HEK293T (cell line): Measurements from ENCODE around the gene ZNF560.

Experiments used
- ARNT ChIP-seq: fragments of 450-650 bp; IDR thresholded peaks from 2 replicates; pipeline ENCODE4 v1.6.1; 2017; ENCODE audit warnings: mild to moderate bottlenecking
- BHLHE40 ChIP-seq: fragments of 450-650 bp; IDR thresholded peaks from 2 replicates; pipeline ENCODE4 v1.6.1; 2016; ENCODE audit warnings: mild to moderate bottlenecking, moderate library complexity, borderline replicate concordance
- ELF4 ChIP-seq: fragments of 450-650 bp; IDR thresholded peaks from 2 replicates; pipeline ENCODE4 v1.6.1; 2017; ENCODE audit warnings: antibody characterized with exemption
- FOXK2 ChIP-seq: fragments of 450-650 bp; IDR thresholded peaks from 2 replicates; pipeline ENCODE4 v1.6.1; 2016; ENCODE audit warnings: mild to moderate bottlenecking
- FOXM1 ChIP-seq: fragments of 450-650 bp; IDR thresholded peaks from 2 replicates; pipeline ENCODE4 v1.6.1; 2017; ENCODE audit warnings: mild to moderate bottlenecking, borderline replicate concordance
- LEF1 ChIP-seq: fragments of 450-650 bp; IDR thresholded peaks from 2 replicates; pipeline ENCODE4 v1.6.1; 2017; ENCODE audit warnings: mild to moderate bottlenecking, borderline replicate concordance
- NFRKB ChIP-seq: fragments of 450-650 bp; IDR thresholded peaks from 2 replicates; pipeline ENCODE4 v1.6.1; 2016; ENCODE audit warnings: mild to moderate bottlenecking, moderate library complexity
- SP1 ChIP-seq: fragments of 450-650 bp; IDR thresholded peaks from 2 replicates; pipeline ENCODE4 v1.6.1; 2017
- TARDBP ChIP-seq: fragments of 450-650 bp; IDR thresholded peaks from 2 replicates; pipeline ENCODE4 v1.6.1; 2016
- ZNF384 ChIP-seq: fragments of 450-650 bp; IDR thresholded peaks from 2 replicates; pipeline ENCODE4 v1.6.1; 2016

GRCh38 chr19:9500796-9501195, 2.4 kb upstream of the ZNF560 start:
- TF ChIP-seq FOXM1 (no peak), TARDBP (no peak), FOXK2 (no peak), SP1 (no peak), ZNF384 (no peak), BHLHE40 (no peak), ELF4 (no peak), ARNT (no peak), LEF1 (no peak), NFRKB (no peak)
